GM21619 (cell line): ENCODE measurements around the gene CEP290.
A peak's percentile ranks its signal among the peaks of the same experiment; 100 is the strongest.
"Not testable (repeated sequence)": the region's sequence is repeated elsewhere in the genome, so short reads cannot be mapped to it uniquely, and the experiment has no call there.

Experiments
- ATAC-seq: cut with Tn5 transposase; IDR thresholded peaks from one replicate; pipeline ENCODE4 v1.9.1; 2021; ENCODE audit not compliant: unreplicated experiment

The CEP290 gene

GRCh38 chr12:88142610-88142991 lies 713 bp upstream of the CEP290 start:
- ATAC-seq = no peak

GRCh38 chr12:88141425-88141773 lies 489 bp downstream of the CEP290 start:
- ATAC-seq = no peak

DNA sequence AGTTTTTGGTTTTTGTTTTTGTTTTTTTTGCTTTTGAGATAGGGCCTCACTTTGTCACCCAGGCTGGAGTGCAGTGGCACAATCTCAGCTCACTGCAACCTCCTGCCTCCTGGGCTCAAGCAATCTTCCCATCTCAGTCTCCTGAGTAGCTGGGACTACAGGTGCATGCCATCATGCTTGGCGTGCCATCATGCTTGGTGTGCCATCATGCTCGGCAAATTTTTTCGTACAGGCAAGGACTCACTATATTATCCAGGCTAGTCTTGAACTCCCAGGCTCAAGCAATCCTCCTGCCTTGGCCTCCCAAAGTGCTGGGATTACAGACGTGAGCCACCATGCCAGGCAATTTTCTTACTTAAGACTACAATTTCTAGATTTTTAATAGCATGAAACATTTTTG lies 2.2 kb downstream of the CEP290 start:
- ATAC-seq = not testable (repeated sequence)

- ATAC-seq = not testable (repeated sequence)
These were observed 8.7 kb downstream of the CEP290 start for GRCh38 chr12:88133181-88133580.

- ATAC-seq = no peak
These were observed 9.5 kb downstream of the CEP290 start for GRCh38 chr12:88132392-88132791.

DNA sequence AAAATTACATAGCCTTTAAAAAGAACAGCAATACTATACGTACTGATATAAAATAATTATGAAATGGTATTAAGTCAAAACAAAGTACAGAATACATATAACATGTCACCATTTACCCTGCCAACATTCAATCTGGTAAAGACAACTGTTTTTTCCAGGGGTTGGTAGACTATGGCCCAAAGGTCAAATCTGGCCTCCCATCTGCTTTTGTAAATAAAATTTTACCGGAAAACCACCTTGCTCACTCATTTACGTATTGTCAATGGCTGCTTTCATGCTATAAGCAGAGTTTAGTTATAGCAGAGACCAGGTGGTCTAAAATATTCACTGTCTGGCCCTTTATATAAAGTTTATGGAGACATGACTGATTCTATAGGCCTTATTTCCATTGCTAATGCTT lies 14.0 kb downstream of the CEP290 start:
- ATAC-seq = no peak

- ATAC-seq = no peak
These were observed 14.8 kb downstream of the CEP290 start for GRCh38 chr12:88127099-88127498.

GRCh38 chr12:88122666-88123065 lies 19.2 kb downstream of the CEP290 start:
- peak; percentile 48 for ATAC-seq

- ATAC-seq = no peak
These were observed 28.0 kb downstream of the CEP290 start for GRCh38 chr12:88113871-88114270.

DNA sequence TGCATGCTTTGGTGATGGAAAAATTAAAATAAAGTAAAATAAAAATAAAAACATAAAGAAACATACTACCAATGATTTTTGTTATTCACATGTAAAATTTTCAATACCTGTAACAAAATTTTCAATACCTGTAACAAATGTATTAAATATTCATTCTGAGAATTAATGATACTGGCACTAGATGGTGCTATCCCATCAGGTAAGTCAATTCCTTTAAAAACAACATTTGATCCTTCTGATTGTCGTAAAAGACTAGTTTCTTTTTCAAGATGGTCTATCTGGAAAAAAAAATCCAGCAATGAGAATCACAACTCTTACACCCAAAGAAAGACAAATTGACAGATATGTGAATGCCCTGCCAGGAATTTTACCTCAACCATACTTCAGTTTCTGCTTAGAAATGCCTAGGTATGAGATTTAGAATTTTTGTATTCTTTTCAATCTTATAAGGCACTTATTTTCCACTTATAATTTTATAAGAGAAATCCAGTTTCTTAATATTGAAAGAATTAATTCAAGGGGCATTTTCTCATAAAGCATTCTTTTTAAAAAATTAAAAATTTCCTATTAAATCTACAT lies 30.7 kb downstream of the CEP290 start:
- peak; percentile 53 for ATAC-seq

- ATAC-seq = no peak
These were observed 33.9 kb downstream of the CEP290 start for GRCh38 chr12:88108021-88108420.

- ATAC-seq = no peak
These were observed 48.3 kb downstream of the CEP290 start for GRCh38 chr12:88093573-88093972.

GRCh38 chr12:88092771-88093170 lies 49.1 kb downstream of the CEP290 start:
- ATAC-seq = no peak

DNA sequence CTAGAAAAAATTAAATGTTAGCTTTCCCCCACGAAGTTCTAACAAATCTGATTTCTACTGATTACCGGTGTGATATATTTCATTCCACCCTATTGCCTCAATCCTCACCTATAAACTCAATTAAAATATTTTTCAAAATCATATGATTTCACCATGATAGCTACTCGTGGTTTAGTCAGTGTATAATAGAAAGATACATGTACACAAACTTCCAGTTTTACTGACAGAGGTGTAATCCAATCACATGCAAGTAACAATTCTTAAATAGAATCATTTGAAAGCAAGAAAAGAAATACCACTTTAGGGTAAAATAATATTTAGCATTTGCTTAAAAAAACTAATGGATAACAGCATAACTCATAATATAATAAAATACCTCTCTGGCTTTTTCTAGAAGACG lies 57.7 kb downstream of the CEP290 start:
- ATAC-seq = no peak

- no peak for ATAC-seq
These were observed 58.3 kb downstream of the CEP290 start for GRCh38 chr12:88083634-88084033.

GRCh38 chr12:88081247-88081646 lies 60.6 kb downstream of the CEP290 start:
- ATAC-seq = no peak

DNA sequence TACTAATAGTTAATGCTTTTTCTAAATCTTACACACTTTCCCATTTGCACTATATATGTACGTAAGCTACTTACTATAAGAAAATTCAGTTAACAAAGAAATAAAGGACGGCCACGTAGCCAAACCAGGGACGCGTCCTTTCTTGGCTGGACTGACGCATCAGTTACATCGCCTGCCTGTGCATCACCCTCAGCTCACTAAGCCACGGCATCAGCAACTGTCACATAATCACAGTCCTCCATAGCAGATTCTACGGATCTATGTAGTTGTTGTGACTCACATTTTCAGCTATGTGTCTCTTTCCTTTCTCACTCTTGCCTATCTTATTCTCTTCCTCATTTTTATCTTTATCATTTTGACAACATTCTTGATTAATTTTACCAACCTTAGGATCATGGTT lies 74.6 kb downstream of the CEP290 start:
- no peak for ATAC-seq

GRCh38 chr12:88063375-88063774 lies 78.5 kb downstream of the CEP290 start:
- ATAC-seq = peak; percentile 82

DNA sequence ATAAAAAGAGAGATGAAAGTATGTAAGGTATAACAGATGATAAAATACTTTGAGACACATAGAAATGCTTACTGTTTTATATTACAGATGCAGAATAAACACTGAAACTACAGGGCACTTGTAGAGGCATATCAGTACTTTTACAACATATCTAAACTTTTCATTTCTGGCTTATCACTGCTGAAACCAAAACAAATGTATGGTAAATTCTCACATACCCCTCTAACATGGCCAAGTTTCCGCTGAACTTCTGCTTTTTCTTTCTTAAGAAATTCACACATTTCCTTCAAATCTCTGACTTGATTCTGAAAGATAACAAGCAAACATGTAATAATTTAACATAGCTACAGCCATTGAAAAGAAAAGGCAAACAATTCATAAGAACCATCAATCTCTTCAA lies 79.4 kb downstream of the CEP290 start:
- peak; percentile 71 for ATAC-seq

DNA sequence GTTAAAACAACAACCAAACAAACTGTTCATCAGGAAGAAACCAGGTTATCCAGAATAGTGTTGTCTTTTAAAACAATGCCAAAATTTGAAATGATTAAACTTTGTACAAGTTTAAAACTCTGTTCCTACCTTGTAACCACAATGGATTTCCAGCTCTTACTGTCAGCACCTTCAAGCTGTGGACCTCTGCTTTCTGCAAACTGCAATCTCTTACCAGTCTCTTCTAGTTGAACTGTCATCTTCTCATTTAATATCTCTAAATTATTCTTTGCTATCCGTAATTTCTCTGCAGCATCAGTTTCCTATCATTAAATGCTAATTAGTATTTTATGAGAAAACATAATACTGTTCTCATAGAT lies 83.2 kb downstream of the CEP290 start:
- no peak for ATAC-seq

DNA sequence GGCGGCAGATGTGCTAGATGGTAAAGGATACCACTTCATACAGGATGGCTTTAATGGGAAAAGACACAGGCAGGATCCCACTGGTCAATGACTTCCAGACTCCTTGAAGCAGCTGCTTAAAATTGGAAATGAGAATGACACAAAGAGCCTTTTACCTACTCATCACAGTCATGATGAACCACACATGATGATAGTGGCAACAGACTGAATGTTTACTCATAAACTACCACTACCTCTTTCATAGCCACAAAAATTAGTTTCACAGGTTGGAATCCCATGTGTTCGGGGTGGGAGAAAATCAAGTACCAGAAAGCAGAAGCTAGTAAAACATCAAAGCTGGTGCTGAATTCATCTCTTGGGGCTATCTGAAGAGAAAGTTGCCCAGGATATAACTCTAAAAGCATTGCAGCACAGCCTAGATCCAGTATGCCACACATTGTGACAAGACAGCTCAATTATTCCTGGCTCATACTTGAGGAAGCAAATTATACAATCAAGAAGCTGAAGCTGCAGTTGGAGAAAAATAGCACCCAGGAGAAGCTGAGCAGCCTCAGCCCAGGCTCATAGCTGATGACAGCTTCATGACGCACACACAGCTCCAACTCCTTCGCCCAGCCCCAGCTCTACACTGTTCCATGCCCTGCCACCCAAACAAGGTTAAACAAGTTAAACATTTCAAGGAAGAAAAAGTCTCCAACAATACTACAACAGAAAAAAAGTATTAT lies 83.7 kb downstream of the CEP290 start:
- no peak for ATAC-seq

DNA sequence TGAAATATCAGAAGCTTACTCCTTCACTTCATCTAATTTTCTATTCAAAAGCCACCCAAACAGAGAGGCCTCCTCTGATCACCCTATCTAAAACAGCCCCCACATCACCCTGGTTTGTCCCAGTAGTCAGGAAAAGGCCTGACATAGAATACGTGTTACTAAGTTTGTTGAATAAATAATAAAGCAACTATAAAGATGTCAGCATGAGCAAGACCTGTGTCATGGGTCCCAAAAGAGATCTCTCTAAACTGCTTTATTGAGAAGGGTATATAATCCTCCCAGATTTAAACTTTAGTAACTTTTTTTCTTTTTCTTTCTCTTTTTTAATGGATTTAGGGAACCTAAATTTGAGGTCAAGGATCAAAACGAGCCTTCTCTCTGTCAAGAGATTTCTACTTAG lies 85.3 kb downstream of the CEP290 start:
- no peak for ATAC-seq

DNA sequence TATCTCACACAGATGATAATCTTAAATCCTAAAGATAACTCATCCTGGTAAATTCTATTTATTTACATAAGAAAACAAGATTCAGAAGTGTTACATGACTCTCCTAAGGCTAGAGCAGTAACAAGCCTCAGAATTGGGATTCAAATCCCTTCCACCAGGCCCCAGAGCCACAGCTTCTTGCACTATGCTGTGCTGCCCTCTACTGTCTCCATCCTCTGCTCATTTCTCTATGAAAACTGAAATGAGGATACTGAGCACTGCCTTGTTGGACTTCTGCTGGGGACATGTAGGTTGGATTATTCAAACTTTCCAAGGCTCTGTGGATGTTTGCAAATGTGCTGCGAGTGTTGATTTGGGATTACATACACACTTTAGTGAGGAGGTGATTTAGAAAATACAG lies 89.2 kb downstream of the CEP290 start:
- no peak for ATAC-seq
